Measurements from ENCODE around the gene MYZAP. TPM values are rescaled to one million over a fixed set of nuclear protein-coding genes. Genes with fewer than 3 reads are reported as not detected.

The MYZAP gene
- total RNA-seq, 1 experiment from 2014 or later = 6.4 TPM

- no peak for DNase-seq
- intact Hi-C loops (cut with micrococcal nuclease; ENCODE audit: unreplicated experiment) = no loop called here
- no peaks in the 10 kb centered on the region for H3K9me3 Mint-ChIP-seq (ENCODE audit: unreplicated experiment)
- ChIA-PET CTCF (interaction anchor here (0.6 kb wide), 1 partner anchor 471 kb away, joined by 3 read pairs; no protein-coding TSS in a partner anchor), POLR2A (no interaction called here)
- H3K27me3 Mint-ChIP-seq (ENCODE audit: insufficient read depth, unreplicated experiment) = no peaks in the 10 kb centered on the region
- H3K4me3 Mint-ChIP-seq (ENCODE audit: unreplicated experiment) = no peak overlapping the region
- no peaks in the 10 kb centered on the region for H3K36me3 Mint-ChIP-seq (ENCODE audit: insufficient read depth, unreplicated experiment)
- BruUV-seq (replicated peaks) = no TSS peak
- no peaks in the 10 kb centered on the region for H3K9me3 ChIP-seq
- no peak for TF ChIP-seq CTCF (IDR thresholded peaks at IDR 0.05; ENCODE audit: insufficient read depth in 1 of 2, low read depth in 1 of 2, low read length in 1 of 2, severe bottlenecking in 1 of 2, unreplicated experiment in 1 of 2)
- no peaks in the 10 kb centered on the region for H3K36me3 ChIP-seq (ENCODE audit: control insufficient read depth, insufficient read depth, low read length)
- H3K4me1 ChIP-seq = peaks cover 10% of the 10 kb centered on the region
- H3K27me3 ChIP-seq (replicated peaks; ENCODE audit: control insufficient read depth, insufficient read depth, low read length) = no peaks in the 10 kb centered on the region
- H3K4me1 Mint-ChIP-seq (ENCODE audit: low read depth, unreplicated experiment) = peaks cover 21% of the 10 kb centered on the region
- H3K27ac Mint-ChIP-seq (ENCODE audit: unreplicated experiment) = no peak overlapping the region
- no peak overlapping the region for H3K4me3 ChIP-seq (ENCODE audit: low read depth, low read length)
Measured at GRCh38 chr15:57600197-57600596, 8.5 kb downstream of the MYZAP start.

- no peak overlapping the region for H3K4me3 ChIP-seq (ENCODE audit: low read depth, low read length)
- H3K27ac Mint-ChIP-seq (ENCODE audit: unreplicated experiment) = no peak overlapping the region
- H3K36me3 Mint-ChIP-seq (ENCODE audit: insufficient read depth, unreplicated experiment) = no peaks in the 10 kb centered on the region
- ChIA-PET POLR2A (no interaction called here), CTCF (no interaction called here)
- DNase-seq = no peak
- H3K9me3 ChIP-seq = no peaks in the 10 kb centered on the region
- no peak overlapping the region for H3K4me3 Mint-ChIP-seq (ENCODE audit: unreplicated experiment)
- no peaks in the 10 kb centered on the region for H3K27me3 Mint-ChIP-seq (ENCODE audit: insufficient read depth, unreplicated experiment)
- H3K36me3 ChIP-seq (ENCODE audit: control insufficient read depth, insufficient read depth, low read length) = no peaks in the 10 kb centered on the region
- H3K4me1 Mint-ChIP-seq (ENCODE audit: low read depth, unreplicated experiment) = peaks cover 5% of the 10 kb centered on the region
- no TSS peak for BruUV-seq (replicated peaks)
- intact Hi-C loops (cut with micrococcal nuclease; ENCODE audit: unreplicated experiment) = no loop called here
- H3K4me1 ChIP-seq = peaks cover 2% of the 10 kb centered on the region
- no peaks in the 10 kb centered on the region for H3K27me3 ChIP-seq (replicated peaks; ENCODE audit: control insufficient read depth, insufficient read depth, low read length)
- no peak for TF ChIP-seq CTCF (IDR thresholded peaks at IDR 0.05; ENCODE audit: insufficient read depth in 1 of 2, low read depth in 1 of 2, low read length in 1 of 2, severe bottlenecking in 1 of 2, unreplicated experiment in 1 of 2)
- H3K9me3 Mint-ChIP-seq (ENCODE audit: unreplicated experiment) = no peaks in the 10 kb centered on the region
Measured at GRCh38 chr15:57604507-57604906, 12.8 kb downstream of the MYZAP start.

GRCh38 chr15:57605491-57605890 is 13.8 kb downstream of the MYZAP start:
- Mint-ChIP-seq H3K4me1 (ENCODE audit: low read depth, unreplicated experiment) (no peaks in the 10 kb centered on the region), H3K9me3 (ENCODE audit: unreplicated experiment) (no peaks in the 10 kb centered on the region), H3K4me3 (ENCODE audit: unreplicated experiment) (no peak overlapping the region), H3K27me3 (ENCODE audit: insufficient read depth, unreplicated experiment) (no peaks in the 10 kb centered on the region), H3K27ac (ENCODE audit: unreplicated experiment) (no peak overlapping the region), H3K36me3 (ENCODE audit: insufficient read depth, unreplicated experiment) (no peaks in the 10 kb centered on the region)
- no peak for TF ChIP-seq CTCF (IDR thresholded peaks at IDR 0.05; ENCODE audit: insufficient read depth in 1 of 2, low read depth in 1 of 2, low read length in 1 of 2, severe bottlenecking in 1 of 2, unreplicated experiment in 1 of 2)
- Histone ChIP-seq H3K4me3 (ENCODE audit: low read depth, low read length) (no peak overlapping the region), H3K4me1 (no peaks in the 10 kb centered on the region), H3K36me3 (ENCODE audit: control insufficient read depth, insufficient read depth, low read length) (no peaks in the 10 kb centered on the region), H3K27me3 (replicated peaks; ENCODE audit: control insufficient read depth, insufficient read depth, low read length) (no peaks in the 10 kb centered on the region), H3K9me3 (no peaks in the 10 kb centered on the region)
- DNase-seq = no peak
- intact Hi-C loops (cut with micrococcal nuclease; ENCODE audit: unreplicated experiment) = no loop called here
- ChIA-PET CTCF (no interaction called here), POLR2A (no interaction called here)
- no TSS peak for BruUV-seq (replicated peaks)
